Measurements from ENCODE around the gene GRID1.

- TF ChIP-seq POLR2A (IDR thresholded peaks at IDR 0.05) = no peak
- no peak for TF ChIP-seq CTCF (IDR thresholded peaks at IDR 0.05)
These were observed 173.9 kb downstream of the GRID1 start for GRCh38 chr10:86192691-86193090.

Measured in lower leg skin (tissue), 3 donors.